GM21367 (cell line): ENCODE data around the gene IL17RD.

Experiments used
- ATAC-seq: cut with Tn5 transposase; IDR thresholded peaks from one replicate; pipeline ENCODE4 v1.9.1; 2021; ENCODE audit not compliant: unreplicated experiment

IL17RD gene

DNA sequence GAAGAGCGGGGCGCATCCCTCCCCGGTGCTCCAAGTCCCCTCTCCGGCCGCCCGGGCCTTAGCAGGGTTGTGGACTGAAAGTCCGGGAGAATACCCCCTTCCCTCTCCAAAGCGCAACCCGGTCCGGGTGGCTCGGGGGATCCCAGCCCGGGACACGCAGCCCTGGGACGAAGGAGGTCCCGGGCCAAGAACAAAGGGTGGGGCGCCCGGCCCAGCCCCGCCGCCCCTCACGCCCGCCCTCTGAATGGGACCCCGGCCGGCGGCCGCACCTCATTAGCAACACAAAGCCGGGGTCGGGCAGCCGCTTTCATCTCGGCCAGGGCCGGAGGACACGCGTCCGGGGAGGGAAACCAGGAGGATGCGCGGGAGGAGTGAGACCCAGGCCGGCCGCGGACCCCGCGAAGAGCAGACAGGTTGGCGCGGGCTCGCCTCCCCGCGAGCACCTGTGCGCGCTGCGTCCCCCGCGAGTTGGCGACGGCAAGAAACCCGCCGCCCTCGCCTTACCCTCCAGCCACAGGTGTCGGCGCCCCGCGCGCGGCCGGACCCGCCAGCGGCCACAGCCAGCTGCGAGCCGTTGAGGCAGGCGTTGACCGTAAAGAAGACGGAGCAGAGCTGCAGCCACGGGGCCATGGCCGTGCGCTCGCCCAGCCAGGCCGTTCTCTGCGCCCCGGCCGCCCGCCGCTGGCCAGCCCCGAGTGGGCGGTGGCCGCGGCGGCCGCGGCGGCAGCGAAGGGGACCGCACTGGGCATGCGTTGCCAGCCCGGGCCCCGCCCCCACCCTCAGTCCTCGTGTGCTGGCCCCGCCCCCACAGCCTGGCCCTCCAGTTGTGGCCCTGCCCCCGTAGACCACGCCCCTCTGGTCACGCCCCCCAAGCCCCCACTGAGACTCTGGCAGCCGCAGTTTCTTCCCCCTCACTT lies at the start of gene IL17RD:
Gene IL17RD (minus strand): TSS at position 697 of the 917 bp plus-strand sequence. CDS start 67 bp downstream, at position 630.
- no peak for ATAC-seq

DNA sequence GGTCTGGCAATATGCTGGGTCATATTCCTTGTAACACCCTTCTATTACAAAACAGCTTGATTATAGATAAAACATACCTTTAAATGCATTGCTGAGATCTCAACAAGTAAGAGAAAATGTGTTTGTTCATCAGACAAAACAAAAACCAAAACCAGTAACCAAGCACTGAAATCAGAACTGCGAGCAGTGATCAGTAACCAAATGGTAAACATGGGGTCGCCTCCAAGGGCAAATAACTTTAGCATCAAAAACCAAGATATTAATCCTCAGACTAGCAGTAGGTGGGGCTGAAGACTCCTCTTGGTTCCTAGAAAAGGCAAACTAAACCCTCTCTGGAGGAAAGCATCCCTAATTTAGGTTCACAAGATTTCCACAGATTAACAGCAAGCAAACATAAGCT lies 41.3 kb upstream of the IL17RD start:
- no peak for ATAC-seq

DNA sequence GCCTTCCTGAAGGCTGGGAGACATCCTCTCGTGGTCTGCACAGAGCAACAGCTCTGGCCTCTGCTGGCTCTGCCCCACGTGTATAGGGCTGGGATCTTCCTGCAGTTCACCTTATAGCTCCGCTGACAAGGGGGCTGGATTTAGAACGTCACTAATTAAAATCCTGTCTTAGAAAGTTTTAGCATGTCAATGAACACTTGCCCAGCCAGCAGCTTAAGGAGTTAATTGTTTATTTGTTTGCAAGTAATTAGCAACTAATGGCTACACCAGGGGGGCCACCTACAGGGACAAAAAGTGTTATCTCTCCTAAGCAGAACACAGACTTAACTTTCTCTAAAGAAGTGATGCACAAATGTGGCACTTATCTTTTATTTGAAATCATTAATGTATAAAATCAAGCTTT lies 34.7 kb upstream of the IL17RD start, which contains the start of gene HESX1:
Gene HESX1 (minus strand): TSS at position 84 of the 403 bp plus-strand sequence. CDS start 60 bp downstream, at position 24.
- no peak for ATAC-seq

DNA sequence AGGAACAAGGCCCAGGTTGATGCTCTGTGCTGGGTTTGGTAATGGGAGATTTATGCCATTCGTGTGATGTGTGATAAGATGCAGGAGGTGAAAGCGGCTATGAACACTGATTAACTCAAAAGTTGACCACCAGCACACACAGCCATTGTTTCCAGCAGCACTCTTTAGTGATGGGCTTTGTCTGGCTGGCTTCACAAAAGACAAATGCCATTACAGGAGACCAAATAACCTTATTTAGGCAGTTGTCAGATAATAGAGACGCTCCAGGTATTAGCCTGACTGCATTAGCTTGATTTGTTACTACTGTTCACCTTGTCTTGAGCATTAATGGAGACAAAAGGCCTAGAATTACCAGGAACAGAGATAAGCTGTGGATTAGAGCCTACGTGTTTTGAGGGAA lies 29.5 kb upstream of the IL17RD start:
- no peak for ATAC-seq

DNA sequence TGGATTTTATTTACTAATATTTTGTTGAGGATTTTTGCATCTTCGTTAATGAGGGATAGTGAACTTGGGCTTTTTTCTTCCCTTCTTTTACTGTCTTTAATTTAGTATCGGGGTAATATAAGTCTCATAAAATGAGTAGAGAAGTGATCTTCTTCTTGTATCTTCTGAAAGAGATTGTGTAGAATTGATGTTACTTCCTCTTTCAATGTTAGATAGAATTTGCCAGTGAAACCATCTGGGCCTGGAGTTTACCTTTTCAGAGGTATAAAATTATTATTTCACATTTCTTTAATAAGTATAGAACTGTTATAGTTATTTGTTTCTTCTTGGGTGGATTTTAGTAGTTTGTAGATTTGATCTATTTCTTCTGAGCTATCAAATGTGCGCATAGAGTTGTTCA lies 26.9 kb upstream of the IL17RD start:
- ATAC-seq: no peak

DNA sequence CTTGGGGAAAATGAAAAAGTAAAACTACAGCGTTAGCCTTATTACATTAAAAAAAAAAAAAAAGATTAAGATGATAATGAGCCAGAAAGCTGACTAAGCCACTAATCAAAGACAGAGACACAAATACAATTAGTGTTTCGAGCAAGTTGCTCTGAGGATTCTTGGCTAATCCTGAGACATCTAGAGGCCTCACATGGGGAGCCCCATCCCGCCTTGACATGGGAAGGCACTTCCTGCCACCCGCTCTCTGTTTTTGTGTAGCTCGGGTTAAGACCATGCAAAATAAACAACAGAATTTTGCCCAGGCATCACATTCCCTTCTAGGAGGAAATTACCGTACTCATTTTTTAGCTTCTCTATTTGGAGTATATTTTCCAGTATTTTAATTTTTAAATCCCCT lies 19.4 kb upstream of the IL17RD start:
- ATAC-seq: no peak

DNA sequence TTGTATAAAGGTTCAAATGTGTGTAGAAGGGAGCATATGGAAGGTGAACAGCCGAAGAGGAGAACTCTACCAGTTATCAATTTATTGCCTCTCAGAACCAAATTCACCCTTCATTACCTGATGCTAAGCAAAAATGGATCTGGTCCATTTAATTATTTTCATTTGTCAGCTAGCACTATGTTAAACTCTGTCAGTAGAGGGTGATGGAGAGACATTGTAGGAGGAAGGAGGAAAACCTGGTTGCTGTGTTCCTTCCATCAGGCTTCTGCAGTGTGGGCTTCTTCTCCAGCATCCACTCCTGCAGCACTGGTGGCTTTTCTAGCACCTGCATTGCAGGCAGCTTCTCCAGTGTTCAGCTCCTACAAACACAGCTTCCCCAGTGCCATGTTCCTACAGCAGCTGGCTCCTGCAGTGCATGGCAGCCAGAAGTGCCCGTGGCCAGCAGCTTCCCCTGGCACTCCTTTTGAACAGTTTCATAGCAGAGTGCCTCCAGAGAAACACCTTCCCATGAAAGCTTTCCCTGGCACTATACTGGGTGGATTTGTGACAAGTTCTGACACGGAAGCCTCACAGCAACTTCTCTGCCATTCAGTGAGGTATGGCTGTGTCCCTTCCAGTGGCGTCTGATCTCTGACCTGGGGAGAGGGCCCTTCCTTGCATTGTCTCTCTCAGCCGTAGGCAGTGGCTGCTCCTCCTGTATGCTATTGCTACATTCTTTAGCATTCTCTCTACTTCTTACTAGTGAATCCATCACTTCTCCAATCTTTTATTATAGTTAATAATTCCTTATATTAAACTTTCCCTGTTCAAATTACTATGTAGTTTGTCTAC lies 14.6 kb upstream of the IL17RD start:
- no peak for ATAC-seq

DNA sequence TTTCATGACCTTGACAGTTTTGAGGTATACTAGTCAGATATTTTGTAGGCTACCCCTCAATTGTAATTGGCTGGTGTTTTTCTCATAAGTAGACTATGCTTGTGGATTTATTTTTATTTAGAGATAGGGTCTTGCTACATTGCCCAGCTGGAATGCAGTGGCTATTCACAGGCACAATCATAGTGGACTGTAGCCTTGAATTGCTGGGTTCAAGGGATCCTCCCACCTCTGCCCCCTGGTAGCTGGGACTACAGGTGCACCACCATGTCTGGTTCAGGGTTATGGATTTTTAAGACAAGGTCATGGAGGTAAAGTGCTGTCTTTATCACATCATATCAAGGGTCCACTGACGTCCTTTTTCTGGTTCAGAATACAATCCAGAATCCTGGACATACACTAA lies 10.9 kb upstream of the IL17RD start:
- ATAC-seq: no peak

DNA sequence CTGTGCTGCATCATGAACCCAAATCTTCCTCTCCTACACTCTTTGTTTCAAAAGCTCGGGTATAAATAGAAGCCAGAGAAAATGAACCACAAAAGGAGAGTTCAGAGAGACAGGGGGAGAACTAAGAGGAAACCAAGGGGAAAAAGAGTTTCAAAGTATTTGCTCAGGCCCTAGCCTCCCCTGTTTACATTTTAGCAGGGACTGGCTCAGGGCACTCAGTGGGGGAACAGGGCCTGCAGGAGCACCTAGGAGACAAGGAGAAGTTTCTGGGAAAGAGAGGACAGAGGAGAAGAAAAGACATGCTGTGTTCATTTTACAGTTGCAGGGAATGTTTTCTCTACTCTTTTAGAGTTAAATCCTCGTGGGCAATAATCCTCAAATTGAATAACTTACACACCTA lies 8.5 kb upstream of the IL17RD start:
- ATAC-seq: no peak

DNA sequence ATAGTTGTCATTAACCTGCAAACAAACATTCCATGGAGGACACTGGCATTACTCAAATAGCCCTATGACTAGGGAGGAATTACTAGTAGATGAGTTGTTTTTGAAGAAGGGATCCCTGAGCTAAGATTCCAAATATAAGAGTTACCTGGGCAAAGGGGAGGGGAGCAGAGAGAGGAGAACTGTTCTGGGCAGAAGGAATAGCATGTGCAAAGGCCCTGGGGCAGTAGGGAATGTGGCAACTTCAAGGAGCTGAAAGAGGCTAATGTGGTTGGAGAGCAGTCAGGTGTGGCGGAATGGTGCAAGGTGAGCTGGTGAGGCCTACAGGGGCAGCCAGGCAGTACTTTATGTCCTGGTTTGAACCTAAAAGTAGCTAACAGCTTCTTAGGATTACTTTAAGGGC lies 5.8 kb upstream of the IL17RD start:
- no peak for ATAC-seq

DNA sequence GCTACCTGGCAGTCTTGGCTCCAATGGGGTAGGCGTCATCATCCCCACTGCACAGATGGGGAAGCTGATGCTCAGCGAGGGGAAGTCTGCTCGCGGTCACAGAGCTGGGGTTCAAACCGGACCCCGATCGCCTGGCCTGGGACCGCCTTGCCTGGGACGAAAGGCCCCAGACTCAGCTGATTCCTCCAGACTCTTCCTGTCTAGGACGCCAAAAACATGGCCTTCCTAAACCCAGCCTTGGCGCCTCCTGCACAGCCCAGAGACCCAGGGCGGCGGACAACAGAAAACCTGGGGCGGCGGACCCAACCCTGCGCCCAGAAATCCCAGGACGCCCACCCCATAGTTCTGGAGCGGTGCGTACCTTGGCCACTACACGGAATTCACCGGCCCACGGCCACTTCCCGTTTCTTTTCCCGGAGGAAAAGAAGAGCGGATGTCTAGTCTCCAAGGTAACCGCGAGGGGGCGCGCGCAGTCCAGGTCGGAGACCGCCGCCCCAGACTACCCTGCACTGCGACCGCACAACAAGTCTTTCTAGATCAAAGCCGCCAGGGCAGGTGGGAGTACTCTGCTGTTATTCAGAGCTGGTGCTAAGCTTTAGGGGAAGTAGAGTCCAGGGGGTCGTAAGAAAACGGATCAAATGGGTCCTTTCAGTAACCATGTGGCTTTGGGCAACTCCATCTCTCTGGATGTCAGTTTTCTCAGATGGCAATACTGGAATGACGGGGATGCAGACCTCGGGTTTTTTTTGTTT lies 4.9 kb upstream of the IL17RD start:
- ATAC-seq: peak; percentile 48

DNA sequence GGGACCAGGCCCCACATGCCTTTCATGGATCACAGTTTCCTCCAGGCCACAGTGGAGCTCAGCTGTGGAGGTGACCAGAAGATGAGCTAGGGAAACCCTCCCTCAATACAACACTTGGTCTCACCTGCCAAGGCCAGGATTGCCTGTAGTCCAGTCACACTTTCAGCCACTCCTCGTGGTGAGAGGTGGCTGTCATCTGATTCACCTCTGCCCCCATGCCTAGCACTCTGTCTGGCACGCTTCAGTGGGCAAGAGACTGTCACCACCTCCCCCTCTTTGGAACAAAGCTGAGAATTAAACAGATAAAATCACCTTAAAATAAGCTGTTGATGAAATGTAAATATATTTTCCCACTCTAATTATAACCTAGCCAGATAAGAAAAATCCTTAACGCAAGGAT lies 4.0 kb upstream of the IL17RD start:
- no peak for ATAC-seq

DNA sequence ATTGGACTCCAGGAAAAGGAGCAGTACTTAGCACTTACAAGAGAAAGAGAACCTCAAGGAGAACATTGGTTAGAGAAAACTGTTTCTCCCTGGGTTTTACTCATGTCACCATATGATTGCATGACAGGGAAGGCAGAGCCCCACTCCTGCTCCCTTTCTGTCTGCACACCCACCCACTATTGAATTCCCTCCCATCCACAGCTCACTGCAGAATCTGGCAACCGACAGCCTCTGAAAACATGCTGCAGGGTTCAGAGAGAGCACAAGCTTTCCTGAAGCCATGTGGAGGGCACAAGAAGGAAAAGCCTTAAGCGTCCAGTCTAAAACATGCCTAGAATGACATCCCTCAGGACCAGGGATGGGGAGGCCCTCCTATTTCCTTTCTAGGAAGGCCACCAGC lies 3.0 kb upstream of the IL17RD start:
- ATAC-seq: no peak

DNA sequence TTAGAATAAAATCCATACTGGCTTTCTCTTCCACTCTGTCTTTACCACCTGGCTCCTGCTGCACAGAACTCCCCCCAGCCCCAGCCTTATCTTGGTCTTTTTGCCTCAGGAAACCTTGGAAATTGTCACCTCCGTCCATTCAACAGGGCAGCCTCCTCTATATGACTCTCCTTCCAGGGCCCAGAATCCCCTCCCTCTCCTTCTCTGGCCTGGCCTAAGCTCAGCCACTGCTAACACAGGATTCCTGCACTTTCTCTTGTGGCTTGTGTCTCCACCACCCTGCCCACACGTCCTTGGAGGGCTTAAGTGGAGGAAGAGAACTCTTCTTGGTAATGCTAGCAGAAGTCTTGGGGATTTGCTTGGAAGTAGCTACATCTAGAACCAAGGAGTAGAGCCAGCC lies 1.5 kb upstream of the IL17RD start:
- no peak for ATAC-seq

DNA sequence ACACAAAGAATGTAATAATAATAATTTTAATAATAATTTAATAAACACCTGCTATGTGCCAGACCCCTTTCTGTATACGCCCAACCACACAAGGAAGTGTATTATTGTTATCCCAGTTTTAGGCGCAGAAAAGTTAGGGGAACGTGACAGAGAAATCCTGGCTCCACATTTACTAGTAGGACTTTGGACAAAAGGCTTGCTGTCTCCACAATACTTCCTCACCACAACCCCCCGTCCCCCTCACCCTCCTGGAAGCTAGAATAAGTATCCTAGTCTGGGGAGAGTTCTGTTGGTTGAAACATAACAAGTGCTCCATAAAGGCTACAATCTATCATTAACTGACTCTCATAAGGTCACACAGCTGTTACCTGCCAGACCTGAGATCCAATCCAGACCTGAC lies 488 bp upstream of the IL17RD start:
- no peak for ATAC-seq

DNA sequence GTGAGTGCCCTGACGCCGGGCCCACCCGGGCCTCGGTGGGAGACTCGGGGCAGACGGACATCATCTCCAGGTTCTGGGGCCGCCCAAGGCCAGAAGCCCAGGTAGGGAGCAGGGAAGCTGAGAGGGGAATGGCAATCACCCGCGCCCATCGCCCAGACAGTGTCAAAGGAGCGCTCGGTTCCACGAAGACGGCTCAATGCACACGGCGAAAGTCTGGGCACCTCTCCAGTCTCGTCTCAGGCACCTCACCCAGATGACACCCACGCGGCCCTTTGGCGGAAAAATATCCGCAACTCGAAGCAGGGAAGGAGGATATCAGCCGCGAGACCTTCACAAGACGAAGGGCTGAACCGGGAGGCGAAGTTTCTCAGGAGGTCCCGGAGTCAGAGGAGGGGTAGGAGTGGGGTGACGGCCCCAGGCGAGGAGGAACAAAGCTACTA lies 916 bp downstream of the IL17RD start:
- no peak for ATAC-seq

DNA sequence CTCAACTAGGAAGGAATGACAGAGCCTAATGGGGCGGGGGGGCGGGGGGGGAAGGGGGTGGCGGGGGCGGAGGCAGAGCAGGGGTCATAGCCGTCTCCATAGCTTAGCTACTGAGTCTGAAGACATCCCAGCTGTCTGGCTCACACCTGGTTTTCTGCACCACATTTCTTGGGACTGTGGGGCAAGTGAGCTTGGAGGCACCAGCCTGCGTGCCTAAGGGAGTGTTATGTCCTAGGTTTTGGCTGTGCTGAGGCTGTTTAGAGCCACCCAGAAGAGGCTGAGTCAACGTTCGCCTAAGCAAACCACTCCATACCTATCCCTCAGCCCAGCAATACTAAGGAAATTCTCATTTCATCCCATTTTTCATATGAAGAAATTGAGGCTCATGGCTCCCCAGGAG lies 1.4 kb downstream of the IL17RD start:
- no peak for ATAC-seq

DNA sequence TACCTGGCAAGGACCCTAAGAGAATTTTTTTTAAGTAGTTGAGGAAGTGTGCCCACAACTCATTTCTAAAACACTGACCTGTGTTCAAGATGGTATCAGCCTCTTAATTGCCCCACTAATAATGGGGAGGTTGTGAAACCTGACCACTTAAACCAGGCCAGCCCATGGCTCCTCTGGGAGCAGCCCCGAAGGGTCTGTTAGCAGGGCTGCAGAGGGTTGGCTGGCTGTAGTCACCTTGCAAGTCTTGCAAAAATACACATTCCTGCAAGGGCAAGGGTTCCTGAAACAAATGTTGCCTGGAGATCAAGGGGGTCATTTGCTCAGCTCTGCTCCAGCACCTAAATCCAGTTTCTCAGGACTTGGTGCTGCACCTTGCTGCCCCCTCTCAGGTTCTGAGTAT lies 3.2 kb downstream of the IL17RD start:
- no peak for ATAC-seq

DNA sequence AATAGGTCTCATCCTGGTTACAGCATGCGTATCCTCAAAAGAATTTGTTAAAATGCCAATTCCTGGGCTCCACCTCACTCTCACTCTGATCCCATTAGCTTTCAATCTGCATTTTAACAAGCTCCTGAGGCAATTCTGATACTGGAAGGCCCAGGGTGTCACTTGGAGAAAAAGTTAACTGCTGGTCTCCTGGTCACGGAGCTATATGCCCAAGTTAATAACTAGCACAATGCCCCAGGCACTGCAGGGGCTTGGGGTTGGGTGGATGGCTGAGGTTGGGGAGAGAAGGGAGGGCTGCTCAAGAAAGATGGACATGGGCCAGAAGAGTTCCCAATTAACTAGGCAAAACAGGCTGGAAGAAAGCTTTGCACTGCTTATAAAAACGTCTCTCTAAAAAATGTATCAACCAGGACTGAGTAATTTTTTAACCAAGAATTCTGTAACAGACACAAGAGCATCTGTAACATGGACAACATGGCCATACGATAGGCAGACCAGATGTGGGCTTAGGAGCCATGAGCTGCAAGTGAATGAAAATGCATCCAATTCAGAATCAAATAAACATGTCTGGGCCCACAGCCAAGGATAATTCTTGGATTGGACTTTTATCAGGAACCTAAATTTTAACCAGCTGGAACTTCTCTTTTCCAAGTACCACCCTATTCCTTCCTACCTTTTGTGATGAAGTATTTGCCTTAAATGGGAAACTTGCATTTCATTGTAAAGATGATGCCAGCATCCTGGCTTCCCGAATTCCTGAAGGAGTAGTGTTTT lies 4.2 kb downstream of the IL17RD start:
- no peak for ATAC-seq

DNA sequence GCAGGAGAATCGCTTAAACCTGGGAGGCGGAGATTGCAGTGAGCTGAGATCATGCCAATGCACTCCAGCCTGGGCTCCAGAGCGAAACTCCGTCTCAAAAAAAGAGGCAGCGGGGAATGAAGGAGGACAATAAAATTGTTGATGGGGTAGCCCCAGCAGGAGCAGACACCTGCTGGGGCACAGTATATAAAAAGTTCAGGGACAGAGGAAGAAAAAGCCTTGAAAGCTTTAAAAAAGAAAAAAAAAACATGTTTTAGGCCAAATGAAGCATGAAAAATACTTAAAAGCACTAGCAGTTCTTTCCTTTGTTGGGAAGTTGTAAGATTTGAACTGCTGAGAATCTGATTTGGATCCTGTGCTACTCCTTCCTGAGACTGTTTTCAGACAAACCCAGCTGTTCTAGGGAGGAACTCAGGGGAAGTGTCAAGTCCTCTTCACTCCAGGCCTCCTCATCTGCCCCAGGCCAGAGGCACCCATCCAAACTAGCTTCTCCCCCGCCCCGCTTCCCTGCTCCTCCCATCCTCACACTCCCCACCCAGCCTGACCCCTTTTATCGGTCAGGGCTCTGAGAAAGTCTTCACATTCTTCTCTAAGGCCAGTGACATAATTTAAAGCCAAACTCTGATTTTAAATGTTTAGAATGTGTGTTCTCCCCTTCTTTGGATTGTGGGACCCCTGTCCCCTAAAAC lies 4.9 kb downstream of the IL17RD start:
- ATAC-seq: no peak
